Dermis blood vessel endothelial cell (primary cell): ENCODE measurements around the gene KRT80. TPM values are rescaled to one million over a fixed set of nuclear protein-coding genes. Genes with fewer than 3 reads are reported as not detected.

ENCODE experiments used
- DNase-seq: peaks from one replicate; pipeline ENCODE4 v3.0.0; 2010
- total RNA-seq: library from RNA; depleted of rRNA; stranded (reverse); fragments of >200 nt; gene quantifications from 2 replicates; pipeline ENCODE4 v1.2.3, GENCODE V29; 2014

The KRT80 gene
- total RNA-seq, 1 donor from 2014 or later: 0.17 TPM

DNA sequence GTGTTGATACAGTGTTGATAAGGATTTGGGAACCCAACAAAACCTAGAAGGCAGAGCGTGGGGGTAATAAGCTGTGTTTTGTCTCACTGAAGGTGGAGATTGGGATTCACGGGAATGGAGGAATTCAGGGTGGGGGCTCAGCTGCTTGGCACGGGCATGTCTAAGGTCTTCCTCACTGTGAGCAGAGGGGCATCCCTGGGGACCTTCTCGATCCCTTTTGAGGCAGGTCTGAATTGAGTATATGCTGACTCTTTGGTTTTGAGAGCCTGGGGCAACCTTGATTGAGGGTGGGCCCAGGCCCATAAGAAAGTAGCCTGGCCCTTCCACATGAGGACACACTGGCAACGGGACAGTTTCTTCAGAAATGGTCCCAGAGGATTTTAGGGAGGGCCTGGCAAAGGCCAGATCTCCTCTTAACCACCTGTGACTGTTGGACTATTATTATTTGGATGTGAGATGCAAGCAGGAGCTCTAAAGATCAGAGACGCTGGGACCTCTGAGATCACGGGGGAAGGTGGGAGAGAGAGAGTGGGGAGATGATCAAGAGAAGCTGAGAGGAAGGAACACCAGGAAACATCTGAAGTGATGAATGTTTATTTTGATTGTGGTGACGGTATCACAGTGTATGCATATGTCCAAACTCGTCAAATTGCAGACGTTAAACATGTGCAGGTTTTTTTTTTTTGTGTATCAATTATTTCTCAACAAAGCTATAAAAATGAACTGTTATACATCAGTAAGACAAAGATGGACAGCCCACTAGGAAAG lies 63.9 kb downstream of the KRT80 start:
- peak; percentile 53 for DNase-seq

GRCh38 chr12:52126605-52127578 lies 64.9 kb downstream of the KRT80 start:
- DNase-seq: peak; percentile 95

DNA sequence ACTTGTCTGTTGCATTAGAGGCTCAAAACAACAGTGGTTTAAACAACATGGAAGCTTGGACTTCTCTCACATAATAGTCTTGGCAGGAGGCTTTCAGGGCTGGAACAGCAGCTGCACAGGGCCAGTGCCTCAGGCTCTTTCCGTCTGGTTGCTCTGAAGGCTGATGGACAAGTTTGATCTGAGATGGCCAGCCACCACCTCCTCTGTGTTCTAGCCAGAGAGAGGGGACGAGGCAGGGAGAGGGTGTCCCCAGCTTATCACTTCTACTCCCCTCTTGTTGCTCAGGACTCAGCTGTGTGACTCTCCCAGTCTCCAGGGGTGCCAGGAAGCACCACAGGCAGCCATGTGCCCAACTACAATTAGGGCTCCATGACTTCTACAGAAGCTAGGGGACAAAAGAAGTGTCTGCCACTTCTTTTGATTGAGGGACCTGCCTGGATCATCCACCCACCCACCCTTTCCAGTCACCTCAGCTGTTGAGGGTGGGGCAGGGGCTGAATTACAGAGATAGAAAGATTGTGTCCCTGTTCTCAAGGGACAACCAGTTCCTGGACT lies 65.7 kb downstream of the KRT80 start:
- no peak for DNase-seq

DNA sequence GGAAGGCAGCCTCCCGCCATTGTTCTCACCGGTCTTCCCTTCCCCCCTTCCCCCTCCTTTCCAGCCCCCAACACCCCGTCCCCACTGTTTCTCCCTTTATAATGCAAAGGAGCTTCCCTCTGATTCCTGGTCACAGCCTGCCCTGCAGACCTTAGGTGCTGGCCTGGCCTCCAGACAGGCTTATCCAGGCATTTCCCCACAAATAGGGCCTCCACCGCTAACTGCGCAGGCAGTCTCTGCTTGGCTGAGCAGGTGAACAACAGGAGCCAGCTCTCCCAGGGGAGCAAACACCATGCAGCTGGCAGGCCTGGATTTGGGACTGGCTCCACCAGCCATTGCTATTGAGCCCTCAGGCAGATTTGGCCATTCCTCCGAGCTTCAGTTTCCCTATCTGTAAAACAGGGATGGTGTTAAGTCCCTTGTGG lies 66.3 kb downstream of the KRT80 start:
- no peak for DNase-seq

- no peak for DNase-seq
These were observed 68.2 kb downstream of the KRT80 start for GRCh38 chr12:52123487-52124186.

DNA sequence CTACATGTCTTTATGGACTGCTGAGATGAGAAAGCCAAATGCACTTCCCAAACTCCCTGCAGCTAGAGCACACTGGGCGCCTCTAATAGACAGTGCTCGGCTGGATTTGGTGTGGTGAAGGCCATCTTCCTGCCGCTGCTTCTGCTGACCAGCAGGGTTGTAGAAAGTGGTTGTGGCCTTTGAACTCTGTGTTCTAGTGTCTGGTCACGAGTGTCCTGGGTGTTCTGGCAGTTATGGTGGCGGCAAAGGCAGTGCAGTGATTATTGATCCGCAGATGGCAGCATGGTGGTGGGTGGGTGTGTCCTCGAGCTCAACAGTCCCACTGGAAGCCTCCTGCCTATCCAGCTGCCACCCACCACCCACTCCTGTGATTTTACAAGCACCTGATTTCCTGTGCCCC lies 68.9 kb downstream of the KRT80 start:
- DNase-seq: no peak

DNA sequence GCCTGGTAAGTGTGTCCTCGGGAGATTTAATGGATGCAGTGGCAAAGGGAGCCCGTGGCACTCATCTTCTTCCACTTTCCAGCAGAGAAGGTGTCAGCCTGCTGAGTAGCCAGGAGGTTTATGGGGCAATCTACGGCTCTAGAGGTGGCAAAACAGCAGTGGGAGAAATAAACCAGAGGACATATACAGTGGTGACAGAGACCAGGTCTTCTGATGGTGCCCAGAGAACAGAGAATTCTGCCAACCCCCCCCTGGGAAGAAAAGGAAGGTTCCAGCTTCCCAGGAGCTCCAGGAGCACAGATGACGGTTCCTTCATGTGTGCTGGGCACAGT lies 69.3 kb downstream of the KRT80 start:
- DNase-seq: no peak

- peak; percentile 73 for DNase-seq
These were observed 69.8 kb downstream of the KRT80 start for GRCh38 chr12:52121824-52122539.

DNA sequence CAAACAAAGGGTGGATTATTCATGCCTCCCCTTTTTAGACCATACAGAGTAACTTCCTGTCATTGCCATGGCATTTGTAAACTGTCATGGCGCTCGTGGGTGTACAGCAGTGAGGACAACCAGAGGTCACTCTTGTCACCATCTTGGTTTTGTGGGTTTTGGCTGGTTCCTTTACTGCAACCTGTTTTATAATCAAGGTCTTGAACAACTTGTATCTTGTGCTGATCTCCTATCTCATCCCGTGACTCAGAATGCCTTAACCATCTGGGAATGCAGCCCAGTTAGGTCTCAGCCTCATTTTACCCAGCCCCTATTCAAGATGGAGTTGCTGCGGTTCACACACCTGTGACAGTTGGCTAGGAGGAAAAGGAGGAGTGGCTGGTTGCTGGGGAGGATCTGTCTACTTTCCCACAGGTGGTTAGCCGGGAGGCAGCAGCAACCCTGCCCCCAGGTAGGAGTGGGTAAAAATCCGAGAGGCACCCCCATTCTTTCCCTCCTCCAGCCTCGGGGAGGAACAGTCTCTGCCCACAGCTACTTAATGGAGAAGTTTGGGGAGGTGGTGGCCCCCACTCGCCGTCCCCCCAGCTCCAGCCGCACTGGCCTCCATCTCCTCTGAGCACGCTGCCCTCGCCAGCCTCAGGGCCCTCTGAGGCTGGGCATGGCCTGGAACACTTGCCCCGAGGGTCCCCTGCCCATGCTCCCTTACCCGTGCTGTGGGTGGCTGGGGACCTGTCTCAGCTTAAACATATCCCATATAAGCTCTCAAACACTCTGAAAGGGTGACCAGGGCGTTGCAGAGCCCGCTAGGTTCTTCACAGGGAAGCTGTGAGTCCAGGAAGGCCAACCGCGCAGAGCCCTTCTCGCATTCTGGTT lies 70.6 kb downstream of the KRT80 start:
- no peak for DNase-seq

- peak; percentile 65 for DNase-seq
These were observed 72.2 kb downstream of the KRT80 start for GRCh38 chr12:52119398-52120254.

Other genes with a start within 250 kb of the KRT80 start
- 9.9 and 17.4 TPM in 2 replicates for gene ACVR1B, start 240.3 kb downstream of the KRT80 start, total RNA-seq
- 35.0 and 49.2 TPM in 2 replicates for gene TAMALIN, start 185.1 kb downstream of the KRT80 start, total RNA-seq
- 0.70 and 3.1 TPM in 2 replicates for gene NR4A1, start 140.6 kb downstream of the KRT80 start, total RNA-seq
- 55.1 and 79.6 TPM in 2 replicates for gene ATG101, start 122.0 kb downstream of the KRT80 start, total RNA-seq
- gene SMIM41, start 112.3 kb downstream of the KRT80 start, total RNA-seq: not detected in 2 replicates
- gene KRT7, start 41.2 kb upstream of the KRT80 start, total RNA-seq: 19.2 and 53.6 TPM in 2 replicates
- gene KRT86, start 82.6 kb upstream of the KRT80 start, total RNA-seq: not detected in 2 replicates
- 0.05 TPM in 1 of 2 replicates, not detected in the other for gene KRT81, start 99.5 kb upstream of the KRT80 start, total RNA-seq
- not detected in 2 replicates for gene KRT83, start 129.4 kb upstream of the KRT80 start, total RNA-seq
- gene KRT85, start 175.5 kb upstream of the KRT80 start, total RNA-seq: not detected in 2 replicates
- gene KRT84, start 193.6 kb upstream of the KRT80 start, total RNA-seq: not detected in 2 replicates
- not detected in 2 replicates for gene KRT82, start 214.3 kb upstream of the KRT80 start, total RNA-seq
- gene KRT75, start 242.4 kb upstream of the KRT80 start, total RNA-seq: not detected in 2 replicates